ENCODE results near the gene ADRA2B. TPM values are rescaled to one million over a fixed set of nuclear protein-coding genes. Genes with fewer than 3 reads are reported as not detected.

The ADRA2B gene
- total RNA-seq, 2 experiments from 2014 or later, result 0.29 to 0.34 TPM

GRCh38 chr2:96090196-96090926 is 26.0 kb downstream of the ADRA2B start:
- Mint-ChIP-seq H3K4me1 (ENCODE audit: low read depth) (no peaks in the 10 kb centered on the region), H3K27ac (no peak overlapping the region), H3K4me3 (no peak overlapping the region), H3K27me3 (peaks cover 2% of the 10 kb centered on the region), H3K36me3 (ENCODE audit: low read depth) (no peaks in the 10 kb centered on the region), H3K9me3 (peaks cover 1% of the 10 kb centered on the region)
- no peak for ATAC-seq
- ChIA-PET POLR2A (no interaction called here), CTCF (interaction anchor here (1.3 to 1.9 kb wide), 2 partner anchors 27 to 68 kb away, joined by 3 to 6 read pairs; no protein-coding TSS in a partner anchor)
- no peak for DNase-seq
- TF ChIP-seq CTCF (IDR thresholded peaks at IDR 0.05), result no peak
- intact Hi-C loops (cut with micrococcal nuclease), result no loop called here

GRCh38 chr2:96089356-96090195 is 26.8 kb downstream of the ADRA2B start:
- no peak for TF ChIP-seq CTCF (IDR thresholded peaks at IDR 0.05)
- intact Hi-C loops (cut with micrococcal nuclease), result no loop called here
- Mint-ChIP-seq H3K27me3 (no peaks in the 10 kb centered on the region), H3K36me3 (ENCODE audit: low read depth) (no peaks in the 10 kb centered on the region), H3K9me3 (peaks cover 1% of the 10 kb centered on the region), H3K27ac (no peak overlapping the region), H3K4me3 (no peak overlapping the region), H3K4me1 (ENCODE audit: low read depth) (no peaks in the 10 kb centered on the region)
- ChIA-PET POLR2A (no interaction called here), CTCF (interaction anchor here (1.3 to 1.9 kb wide), 2 partner anchors 27 to 67 kb away, joined by 3 to 6 read pairs; no protein-coding TSS in a partner anchor)
- DNase-seq (no peak), ATAC-seq (no peak)

GRCh38 chr2:96088340-96089335 is 27.7 kb downstream of the ADRA2B start:
- no peaks in the 10 kb centered on the region for H3K4me1 Mint-ChIP-seq (ENCODE audit: low read depth)
- H3K36me3 Mint-ChIP-seq (ENCODE audit: low read depth), result no peaks in the 10 kb centered on the region
- intact Hi-C loops (cut with micrococcal nuclease), result no loop called here
- POLR2A ChIA-PET, result no interaction called here
- H3K27ac Mint-ChIP-seq, result no peak overlapping the region
- DNase-seq (no peak), ATAC-seq (no peak)
- peaks cover 1% of the 10 kb centered on the region for H3K9me3 Mint-ChIP-seq
- TF ChIP-seq CTCF (IDR thresholded peaks at IDR 0.05), result no peak
- no peak overlapping the region for H3K4me3 Mint-ChIP-seq
- H3K27me3 Mint-ChIP-seq, result no peaks in the 10 kb centered on the region
- CTCF ChIA-PET, result interaction anchor here (0.9 to 1.9 kb wide), 3 partner anchors 10 to 66 kb away, joined by 3 to 6 read pairs (median 3); no protein-coding TSS in a partner anchor

DNA sequence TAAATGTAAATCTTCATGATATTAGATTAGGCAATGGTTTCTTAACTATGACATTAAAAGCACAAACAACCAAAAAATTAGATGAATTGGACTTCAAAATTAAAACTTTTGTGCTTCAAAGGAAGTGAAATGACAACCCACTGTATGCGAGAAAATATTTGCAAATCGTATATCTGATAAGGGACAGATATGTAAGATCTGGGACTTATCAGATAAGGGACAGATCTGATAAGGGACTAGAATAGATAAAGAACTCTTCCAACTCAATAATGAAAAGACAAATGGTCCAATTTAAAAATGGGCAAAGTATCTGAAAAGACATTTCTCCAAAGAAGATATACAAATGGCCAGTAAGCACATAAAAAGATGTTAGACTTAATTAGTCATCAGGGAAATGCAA is 29.2 kb downstream of the ADRA2B start:
- no peak overlapping the region for H3K27ac Mint-ChIP-seq
- intact Hi-C loops (cut with micrococcal nuclease), result no loop called here
- H3K27me3 Mint-ChIP-seq, result no peaks in the 10 kb centered on the region
- CTCF ChIA-PET, result interaction anchor here (2.1 kb wide), 1 partner anchor 30 kb away, joined by 5 read pairs; no protein-coding TSS in a partner anchor
- no peaks in the 10 kb centered on the region for H3K36me3 Mint-ChIP-seq (ENCODE audit: low read depth)
- no peak for TF ChIP-seq CTCF (IDR thresholded peaks at IDR 0.05)
- H3K9me3 Mint-ChIP-seq, result peaks cover 1% of the 10 kb centered on the region
- POLR2A ChIA-PET, result no interaction called here
- H3K4me3 Mint-ChIP-seq, result no peak overlapping the region
- no peaks in the 10 kb centered on the region for H3K4me1 Mint-ChIP-seq (ENCODE audit: low read depth)
- ATAC-seq (no peak), DNase-seq (no peak)
